ENCODE results near the gene MYOZ1.

DNA sequence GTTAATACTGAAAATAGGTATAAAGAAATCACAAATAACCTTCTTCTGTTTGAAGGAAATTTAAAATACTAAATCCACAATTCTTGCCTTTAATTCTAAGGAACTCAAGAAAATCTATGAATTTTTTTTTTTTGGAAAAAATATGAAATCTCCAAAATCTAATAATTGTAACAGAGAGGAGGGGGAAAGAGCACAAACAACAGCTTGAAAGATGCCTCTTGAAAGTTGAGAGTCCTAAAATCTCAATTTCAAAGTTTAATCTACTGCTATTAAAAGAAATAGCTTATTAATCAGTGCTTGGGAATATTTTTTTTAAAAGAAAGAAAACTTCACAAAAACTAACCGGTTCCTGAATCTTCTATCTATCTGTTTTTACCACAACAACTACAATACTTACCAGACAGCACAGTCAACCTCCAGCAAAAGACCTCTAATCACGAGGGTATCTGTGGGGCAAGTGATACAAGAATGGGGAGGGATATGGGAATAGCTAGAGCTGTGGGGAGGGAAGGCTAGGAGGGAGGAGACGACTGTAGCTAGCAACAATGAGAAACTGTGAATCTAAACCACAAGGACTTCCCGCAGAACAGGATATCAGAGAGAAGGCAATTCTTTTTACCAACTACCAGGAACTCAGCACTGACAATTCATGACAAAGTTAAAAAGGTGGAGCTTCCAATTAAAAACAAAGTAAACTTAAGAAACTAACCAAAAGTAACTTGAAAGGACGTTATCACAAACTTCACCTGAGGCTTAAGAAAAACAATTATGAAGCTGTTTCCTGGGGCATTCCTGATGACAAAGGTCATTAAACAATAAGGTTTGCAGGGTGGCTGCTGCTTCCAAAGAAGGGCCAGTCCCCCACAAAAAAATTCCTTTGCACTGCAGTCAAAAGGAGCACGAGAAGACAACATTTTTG lies 50.1 kb downstream of the MYOZ1 start, which contains the start of gene USP54:
- no peak for TF ChIP-seq EZH2 (IDR thresholded peaks at IDR 0.05)
- no peak for TF ChIP-seq POLR2AphosphoS5 (IDR thresholded peaks at IDR 0.05; ENCODE audit: borderline replicate concordance, low read depth, low read length)
- no peak for TF ChIP-seq FOXP2 (optimal IDR thresholded peaks at IDR 0.05; ENCODE audit: control extremely low read depth, extremely low read length, insufficient read depth)

Measured in SK-N-MC (cell line).